Smooth muscle cell (in vitro differentiated cells): ENCODE results near the gene BMPR1A. TPM values are rescaled to one million over a fixed set of nuclear protein-coding genes. Genes with fewer than 3 reads are reported as not detected.
"Not testable (repeated sequence)": the region's sequence is repeated elsewhere in the genome, so short reads cannot be mapped to it uniquely, and the experiment has no call there.

Experiments used
- DNase-seq: peaks from one replicate; lab custom pipeline; 2025; ENCODE audit not compliant: unreplicated experiment; lab: John Stamatoyannopoulos, UW
- H2AFZ ChIP-seq: fragments of 200-600 bp; sonication (generic); 2 replicates; pipeline ENCODE4 v1.6.0; 2016; ENCODE audit warnings: antibody characterized with exemption, low read depth, mild to moderate bottlenecking
- H3F3A ChIP-seq: fragments of 200-600 bp; sonication (generic); 2 replicates; pipeline ENCODE4 v1.6.0; 2017; ENCODE audit warnings: antibody characterized with exemption, low read depth
- H3K27ac ChIP-seq: fragments of 200-600 bp; sonication (generic); 2 replicates; pipeline ENCODE4 v1.5.1; 2016; ENCODE audit warnings: low read depth, mild to moderate bottlenecking
- H3K27me3 ChIP-seq: fragments of 200-600 bp; sonication (generic); 2 replicates; pipeline ENCODE4 v1.6.1; 2016; ENCODE audit warnings: low read depth, mild to moderate bottlenecking
- H3K36me3 ChIP-seq: fragments of 200-600 bp; sonication (generic); 2 replicates; pipeline ENCODE4 v1.5.1; 2016; ENCODE audit warnings: low read depth
- H3K4me1 ChIP-seq: fragments of 200-600 bp; sonication (generic); 2 replicates; pipeline ENCODE4 v1.5.1; 2016; ENCODE audit warnings: low read depth
- H3K4me2 ChIP-seq: fragments of 200-600 bp; sonication (generic); 2 replicates; pipeline ENCODE4 v1.6.0; 2016; ENCODE audit warnings: mild to moderate bottlenecking
- H3K4me3 ChIP-seq: fragments of 200-600 bp; sonication (generic); 2 replicates; pipeline ENCODE4 v1.5.1; 2016; ENCODE audit warnings: mild to moderate bottlenecking
- H3K79me2 ChIP-seq: fragments of 200-600 bp; sonication (generic); 2 replicates; pipeline ENCODE4 v1.6.0; 2016; ENCODE audit warnings: low read depth, mild to moderate bottlenecking
- H3K9ac ChIP-seq: fragments of 200-600 bp; sonication (generic); 2 replicates; pipeline ENCODE4 v1.6.0; 2016; ENCODE audit warnings: low read depth
- H3K9me3 ChIP-seq: fragments of 200-600 bp; sonication (generic); replicated peaks from 2 replicates; pipeline ENCODE4 v1.5.1; 2016; ENCODE audit warnings: low read depth
- H4K20me1 ChIP-seq: fragments of 200-600 bp; sonication (generic); 2 replicates; pipeline ENCODE4 v1.6.0; 2016; ENCODE audit warnings: low read depth
- CTCF ChIP-seq: fragments of 200-600 bp; sonication (generic); IDR thresholded peaks from 2 replicates; pipeline ENCODE4 v1.5.1; 2017; ENCODE audit warnings: borderline replicate concordance, mild to moderate bottlenecking, antibody characterized with exemption; ENCODE audit not compliant: insufficient read depth, poor library complexity, severe bottlenecking
- WGBS: methylation state at CpG from one replicate; pipeline ENCODE4 v1.1.7; 2016; ENCODE audit warnings: low lambda C conversion rate; 5-methylcytosine and 5-hydroxymethylcytosine counted together
- polyA plus RNA-seq: library from polyadenylated mRNA; unstranded; fragments of >200 nt; fragmentation: Nextera tagmentation; extraction: Ambion mirVana; gene quantifications from 2 replicates; pipeline ENCODE4 v1.2.1, GENCODE V29; 2016
- total RNA-seq: library from RNA; depleted of rRNA; stranded (reverse); fragments of >200 nt; gene quantifications from 2 replicates; pipeline ENCODE4 v1.2.3, GENCODE V29; 2014

BMPR1A gene
- total and polyA plus RNA-seq, 2 experiments from 2014 or later = 15.5 to 80.9 TPM

- no peaks in the 10 kb centered on the region for H3K27me3 ChIP-seq
- WGBS = 77% methylated on average over 7 of the region's 7 CpGs
- peaks cover 6% of the 10 kb centered on the region for H3K79me2 ChIP-seq
- H3F3A ChIP-seq = peaks cover 21% of the 10 kb centered on the region
- no peak overlapping the region for H3K27ac ChIP-seq
- peaks cover 15% of the 10 kb centered on the region for H4K20me1 ChIP-seq
- DNase-seq = no peak
- H3K4me3 ChIP-seq = no peak overlapping the region
- no peaks in the 10 kb centered on the region for H3K9me3 ChIP-seq
- no peak overlapping the region for H3K9ac ChIP-seq
- peaks cover 9% of the 10 kb centered on the region for H3K4me1 ChIP-seq
- TF ChIP-seq CTCF = no peak
- H3K4me2 ChIP-seq = no peak overlapping the region
- no peaks in the 10 kb centered on the region for H3K36me3 ChIP-seq
- no peak overlapping the region for H2AFZ ChIP-seq
Measured at GRCh38 chr10:86862786-86863483, 106.5 kb downstream of the BMPR1A start.

- Histone ChIP-seq H3K4me3 (no peak overlapping the region), H3K4me2 (no peak overlapping the region), H3F3A (peaks cover 26% of the 10 kb centered on the region), H3K27me3 (no peaks in the 10 kb centered on the region), H3K36me3 (no peaks in the 10 kb centered on the region), H3K9ac (no peak overlapping the region), H3K9me3 (no peaks in the 10 kb centered on the region), H4K20me1 (peaks cover 15% of the 10 kb centered on the region), H3K4me1 (peaks cover 14% of the 10 kb centered on the region), H3K79me2 (peaks cover 6% of the 10 kb centered on the region), H3K27ac (no peak overlapping the region), H2AFZ (no peak overlapping the region)
- DNase-seq = no peak
- TF ChIP-seq CTCF = no peak
- 39% methylated on average over 3 of the region's 3 CpGs for WGBS
Measured at GRCh38 chr10:86863484-86863842, 107.0 kb downstream of the BMPR1A start.

- 67% methylated on average over 11 of the region's 11 CpGs for WGBS
- not testable (repeated sequence) for H3K9me3 ChIP-seq, H2AFZ ChIP-seq, H3K9ac ChIP-seq, H3K36me3 ChIP-seq, H3K27me3 ChIP-seq, H3K4me3 ChIP-seq, H3K27ac ChIP-seq, H3K79me2 ChIP-seq, DNase-seq, H3K4me2 ChIP-seq
- peaks cover 15% of the 10 kb centered on the region for H4K20me1 ChIP-seq
- peaks cover 21% of the 10 kb centered on the region for H3K4me1 ChIP-seq
- H3F3A ChIP-seq = peaks cover 35% of the 10 kb centered on the region
Measured at GRCh38 chr10:86865011-86865811, 108.8 kb downstream of the BMPR1A start.

GRCh38 chr10:86867149-86867548 lies 110.7 kb downstream of the BMPR1A start:
- no peaks in the 10 kb centered on the region for H3K27me3 ChIP-seq
- no peak overlapping the region for H3K27ac ChIP-seq
- DNase-seq = no peak
- peaks cover 22% of the 10 kb centered on the region for H3K4me1 ChIP-seq
- H3F3A ChIP-seq = peaks cover 38% of the 10 kb centered on the region
- TF ChIP-seq CTCF = no peak
- 85% methylated on average over 5 of the region's 5 CpGs for WGBS
- H2AFZ ChIP-seq = no peak overlapping the region
- H3K79me2 ChIP-seq = peaks cover 16% of the 10 kb centered on the region
- H3K4me2 ChIP-seq = no peak overlapping the region
- H4K20me1 ChIP-seq = peaks cover 24% of the 10 kb centered on the region
- no peak overlapping the region for H3K4me3 ChIP-seq
- H3K9ac ChIP-seq = no peak overlapping the region
- H3K9me3 ChIP-seq = no peaks in the 10 kb centered on the region
- no peaks in the 10 kb centered on the region for H3K36me3 ChIP-seq
